Measurements from ENCODE around the gene SH2D3A.

DNA sequence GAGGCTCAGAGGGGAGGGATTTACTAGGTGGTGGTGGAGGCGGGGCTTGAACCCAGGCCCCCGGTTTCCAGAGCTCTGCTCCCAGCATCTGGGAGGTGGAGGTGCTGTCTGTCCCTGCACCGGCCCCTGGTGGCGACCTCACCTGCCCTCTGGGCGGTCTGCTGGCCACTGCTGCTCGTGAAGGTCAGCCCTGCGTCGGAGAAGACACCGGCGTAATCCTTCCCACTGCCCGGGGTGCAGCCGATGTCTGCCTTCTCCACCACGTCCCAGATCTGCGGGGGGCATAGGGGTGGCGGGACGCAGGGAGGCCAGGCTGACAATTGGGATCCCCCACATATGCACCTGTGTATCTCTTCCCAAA, 59.6 kb downstream of the SH2D3A start:
- TF ChIP-seq, protein P1, sequence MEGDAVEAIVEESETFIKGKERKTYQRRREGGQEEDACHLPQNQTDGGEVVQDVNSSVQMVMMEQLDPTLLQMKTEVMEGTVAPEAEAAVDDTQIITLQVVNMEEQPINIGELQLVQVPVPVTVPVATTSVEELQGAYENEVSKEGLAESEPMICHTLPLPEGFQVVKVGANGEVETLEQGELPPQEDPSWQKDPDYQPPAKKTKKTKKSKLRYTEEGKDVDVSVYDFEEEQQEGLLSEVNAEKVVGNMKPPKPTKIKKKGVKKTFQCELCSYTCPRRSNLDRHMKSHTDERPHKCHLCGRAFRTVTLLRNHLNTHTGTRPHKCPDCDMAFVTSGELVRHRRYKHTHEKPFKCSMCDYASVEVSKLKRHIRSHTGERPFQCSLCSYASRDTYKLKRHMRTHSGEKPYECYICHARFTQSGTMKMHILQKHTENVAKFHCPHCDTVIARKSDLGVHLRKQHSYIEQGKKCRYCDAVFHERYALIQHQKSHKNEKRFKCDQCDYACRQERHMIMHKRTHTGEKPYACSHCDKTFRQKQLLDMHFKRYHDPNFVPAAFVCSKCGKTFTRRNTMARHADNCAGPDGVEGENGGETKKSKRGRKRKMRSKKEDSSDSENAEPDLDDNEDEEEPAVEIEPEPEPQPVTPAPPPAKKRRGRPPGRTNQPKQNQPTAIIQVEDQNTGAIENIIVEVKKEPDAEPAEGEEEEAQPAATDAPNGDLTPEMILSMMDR (conservative IDR thresholded peaks at IDR 0.05; ENCODE audit: low read depth, low read length), result no peak
- TF ChIP-seq FOS (IDR thresholded peaks at IDR 0.05; ENCODE audit: low read depth, low read length) (no peak), POLR2A (IDR thresholded peaks at IDR 0.05; ENCODE audit: low read depth, low read length) (no peak), RFX5 (IDR thresholded peaks at IDR 0.05; ENCODE audit: low read depth, low read length) (no peak), RAD21 (IDR thresholded peaks at IDR 0.05; ENCODE audit: low read length) (no peak), NFE2L2 (IDR thresholded peaks at IDR 0.05; ENCODE audit: low read depth, low read length) (no peak), MAFK (IDR thresholded peaks at IDR 0.05; ENCODE audit: low read depth, low read length) (no peak)

Measured in IMR-90 (cell line).